ENCODE results near the gene SETBP1. TPM values are rescaled to one million over a fixed set of nuclear protein-coding genes. Genes with fewer than 3 reads are reported as not detected.

The SETBP1 gene
- total RNA-seq, 1 donor from 2014 or later: 12.0 TPM

GRCh38 chr18:45066210-45066609 is 385.5 kb downstream of the SETBP1 start:
- TF ChIP-seq EZH2 (IDR thresholded peaks at IDR 0.05) (no peak), EZH2phosphoT487 (IDR thresholded peaks at IDR 0.05) (no peak)
- TF ChIP-seq, protein P1, sequence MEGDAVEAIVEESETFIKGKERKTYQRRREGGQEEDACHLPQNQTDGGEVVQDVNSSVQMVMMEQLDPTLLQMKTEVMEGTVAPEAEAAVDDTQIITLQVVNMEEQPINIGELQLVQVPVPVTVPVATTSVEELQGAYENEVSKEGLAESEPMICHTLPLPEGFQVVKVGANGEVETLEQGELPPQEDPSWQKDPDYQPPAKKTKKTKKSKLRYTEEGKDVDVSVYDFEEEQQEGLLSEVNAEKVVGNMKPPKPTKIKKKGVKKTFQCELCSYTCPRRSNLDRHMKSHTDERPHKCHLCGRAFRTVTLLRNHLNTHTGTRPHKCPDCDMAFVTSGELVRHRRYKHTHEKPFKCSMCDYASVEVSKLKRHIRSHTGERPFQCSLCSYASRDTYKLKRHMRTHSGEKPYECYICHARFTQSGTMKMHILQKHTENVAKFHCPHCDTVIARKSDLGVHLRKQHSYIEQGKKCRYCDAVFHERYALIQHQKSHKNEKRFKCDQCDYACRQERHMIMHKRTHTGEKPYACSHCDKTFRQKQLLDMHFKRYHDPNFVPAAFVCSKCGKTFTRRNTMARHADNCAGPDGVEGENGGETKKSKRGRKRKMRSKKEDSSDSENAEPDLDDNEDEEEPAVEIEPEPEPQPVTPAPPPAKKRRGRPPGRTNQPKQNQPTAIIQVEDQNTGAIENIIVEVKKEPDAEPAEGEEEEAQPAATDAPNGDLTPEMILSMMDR (IDR thresholded peaks at IDR 0.05): no peak
- Mint-ChIP-seq H3K4me1 (peaks cover 42% of the 10 kb centered on the region), H3K27ac (no peak overlapping the region), H3K36me3 (peaks cover 30% of the 10 kb centered on the region), H3K9me3 (peaks cover 2% of the 10 kb centered on the region), H3K4me3 (no peak overlapping the region), H3K27me3 (ENCODE audit: insufficient read depth, low read depth) (peaks cover 2% of the 10 kb centered on the region)
- no peak overlapping the region for H3K4me3 ChIP-seq
- H3K36me3 ChIP-seq: no peaks in the 10 kb centered on the region
- no peak overlapping the region for H3K27ac ChIP-seq
- H3K9ac ChIP-seq: no peak overlapping the region
- H3K27me3 ChIP-seq: no peaks in the 10 kb centered on the region
- no peak overlapping the region for H3K4me2 ChIP-seq
- H3K79me2 ChIP-seq (ENCODE audit: low read depth): no peaks in the 10 kb centered on the region
- peaks cover 7% of the 10 kb centered on the region for H3K4me1 ChIP-seq
- no peak overlapping the region for H2AFZ ChIP-seq (replicated peaks)
- no peak for DNase-seq (ENCODE audit: low spot score)
- H3K9me3 ChIP-seq (ENCODE audit: low read depth): no peaks in the 10 kb centered on the region
- H4K20me1 ChIP-seq (ENCODE audit: low read depth): no peaks in the 10 kb centered on the region
- H3F3A ChIP-seq (ENCODE audit: low read depth): no peaks in the 10 kb centered on the region

DNA sequence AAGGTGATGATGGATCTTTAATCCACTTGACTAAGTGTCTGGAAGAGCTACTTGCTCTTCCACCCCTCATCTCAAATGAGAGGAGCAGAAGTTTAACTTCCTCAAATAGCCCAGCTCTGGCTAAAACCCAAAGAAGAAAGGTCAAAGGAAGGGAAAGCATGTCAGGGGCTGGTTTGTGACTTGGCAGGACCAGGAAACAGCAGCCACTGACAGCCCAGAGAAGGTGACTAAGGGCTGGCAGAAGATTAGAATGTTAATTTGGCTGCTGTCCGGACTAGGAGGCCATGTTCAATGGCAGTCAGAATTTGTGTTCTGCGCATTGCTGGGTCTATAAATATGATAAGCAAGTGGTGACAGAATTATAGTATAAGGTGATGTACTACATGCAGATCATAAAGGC is 386.2 kb downstream of the SETBP1 start:
- Histone ChIP-seq H3F3A (ENCODE audit: low read depth) (no peaks in the 10 kb centered on the region), H3K4me3 (no peak overlapping the region), H3K4me2 (no peak overlapping the region), H3K27me3 (no peaks in the 10 kb centered on the region), H4K20me1 (ENCODE audit: low read depth) (no peaks in the 10 kb centered on the region), H3K9me3 (ENCODE audit: low read depth) (no peaks in the 10 kb centered on the region), H3K27ac (no peak overlapping the region), H3K9ac (no peak overlapping the region), H3K79me2 (ENCODE audit: low read depth) (no peaks in the 10 kb centered on the region), H3K4me1 (peaks cover under 1% of the 10 kb centered on the region), H3K36me3 (no peaks in the 10 kb centered on the region), H2AFZ (replicated peaks) (no peak overlapping the region)
- peaks cover 2% of the 10 kb centered on the region for H3K9me3 Mint-ChIP-seq
- peaks cover 36% of the 10 kb centered on the region for H3K4me1 Mint-ChIP-seq
- peaks cover 32% of the 10 kb centered on the region for H3K36me3 Mint-ChIP-seq
- TF ChIP-seq EZH2 (IDR thresholded peaks at IDR 0.05) (no peak), EZH2phosphoT487 (IDR thresholded peaks at IDR 0.05) (no peak)
- TF ChIP-seq, protein P1 (IDR thresholded peaks at IDR 0.05): no peak
- no peak overlapping the region for H3K27ac Mint-ChIP-seq
- DNase-seq (ENCODE audit: low spot score): no peak
- H3K4me3 Mint-ChIP-seq: no peak overlapping the region
- peaks cover 2% of the 10 kb centered on the region for H3K27me3 Mint-ChIP-seq (ENCODE audit: insufficient read depth, low read depth)

- TF ChIP-seq EZH2phosphoT487 (IDR thresholded peaks at IDR 0.05): no peak
- Mint-ChIP-seq H3K4me3 (no peak overlapping the region), H3K4me1 (peaks cover 28% of the 10 kb centered on the region), H3K36me3 (peaks cover 25% of the 10 kb centered on the region), H3K27me3 (ENCODE audit: insufficient read depth, low read depth) (no peaks in the 10 kb centered on the region), H3K27ac (peak overlapping the region; percentile 8), H3K9me3 (no peaks in the 10 kb centered on the region)
- no peak overlapping the region for H3K4me3 ChIP-seq
- H3K79me2 ChIP-seq (ENCODE audit: low read depth): no peaks in the 10 kb centered on the region
- no peak for DNase-seq (ENCODE audit: low spot score)
- H3K36me3 ChIP-seq: no peaks in the 10 kb centered on the region
- H3F3A ChIP-seq (ENCODE audit: low read depth): no peaks in the 10 kb centered on the region
- no peak overlapping the region for H2AFZ ChIP-seq (replicated peaks)
- no peak overlapping the region for H3K27ac ChIP-seq
- no peak overlapping the region for H3K9ac ChIP-seq
- no peaks in the 10 kb centered on the region for H3K9me3 ChIP-seq (ENCODE audit: low read depth)
- no peaks in the 10 kb centered on the region for H3K4me1 ChIP-seq
- no peaks in the 10 kb centered on the region for H4K20me1 ChIP-seq (ENCODE audit: low read depth)
- H3K4me2 ChIP-seq: no peak overlapping the region
- no peaks in the 10 kb centered on the region for H3K27me3 ChIP-seq
Observed at GRCh38 chr18:45068400-45069094, 387.9 kb downstream of the SETBP1 start.

DNA sequence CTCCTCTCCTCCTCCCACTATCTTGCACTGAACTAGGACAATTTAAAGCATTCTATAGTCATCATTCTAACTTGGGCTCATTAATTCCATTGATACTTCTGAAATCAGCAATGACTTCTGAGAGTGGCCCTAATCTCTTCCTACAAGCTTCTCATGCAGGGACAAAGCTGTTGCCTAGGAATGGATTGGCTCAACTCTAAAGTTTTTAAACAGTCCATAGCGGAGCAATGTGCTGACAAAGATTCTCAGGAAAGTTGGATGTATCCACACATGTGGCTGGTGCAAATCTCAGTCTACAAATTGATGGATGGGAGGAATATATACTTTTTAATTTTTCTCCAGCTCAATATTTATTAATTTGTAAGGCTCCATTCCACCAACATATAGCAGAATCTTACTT is 388.9 kb downstream of the SETBP1 start:
- H3K36me3 Mint-ChIP-seq: peaks cover 17% of the 10 kb centered on the region
- Histone ChIP-seq H3K4me2 (no peak overlapping the region), H3K9ac (no peak overlapping the region), H3K27me3 (no peaks in the 10 kb centered on the region), H3K4me1 (no peaks in the 10 kb centered on the region), H3K27ac (no peak overlapping the region), H3K4me3 (no peak overlapping the region), H2AFZ (replicated peaks) (no peak overlapping the region), H3K79me2 (ENCODE audit: low read depth) (no peaks in the 10 kb centered on the region), H3K36me3 (no peaks in the 10 kb centered on the region), H3K9me3 (ENCODE audit: low read depth) (no peaks in the 10 kb centered on the region), H3F3A (ENCODE audit: low read depth) (no peaks in the 10 kb centered on the region), H4K20me1 (ENCODE audit: low read depth) (no peaks in the 10 kb centered on the region)
- no peaks in the 10 kb centered on the region for H3K9me3 Mint-ChIP-seq
- H3K27ac Mint-ChIP-seq: no peak overlapping the region
- H3K4me1 Mint-ChIP-seq: peaks cover 25% of the 10 kb centered on the region
- no peak overlapping the region for H3K4me3 Mint-ChIP-seq
- DNase-seq (ENCODE audit: low spot score): no peak
- no peaks in the 10 kb centered on the region for H3K27me3 Mint-ChIP-seq (ENCODE audit: insufficient read depth, low read depth)
- TF ChIP-seq, protein P1 (IDR thresholded peaks at IDR 0.05): no peak
- TF ChIP-seq EZH2phosphoT487 (IDR thresholded peaks at IDR 0.05) (no peak), EZH2 (IDR thresholded peaks at IDR 0.05) (no peak)

Data from neural progenitor cell (in vitro differentiated cells).